Gastrocnemius medialis (tissue), 4 donors: ENCODE results near the gene CERCAM.

Experiments
- POLR2A ChIP-seq, 2 donors: fragments of 450-650 bp; IDR thresholded peaks; one replicate each; pipeline ENCODE4 v1.6.1; 2017; ENCODE audit warnings: antibody characterized with exemption in 2 of 2, mild to moderate bottlenecking in 2 of 2, moderate library complexity in 2 of 2
- TF ChIP-seq, protein P1 (sequence below), 5 experiments: fragments of 450-650 bp in 3 of 5; fragments of 200-600 bp in 2 of 5; sonication (generic) in 2 of 5; IDR thresholded peaks in 4 of 5; conservative IDR thresholded peaks in 1 of 5; 1 replicate in 4 of 5; 2 replicates in 1 of 5; pipeline ENCODE4 v1.5.1; 2016 to 2019; ENCODE audit warnings: antibody characterized with exemption in 5 of 5, mild to moderate bottlenecking in 3 of 5, moderate library complexity in 3 of 5

DNA sequence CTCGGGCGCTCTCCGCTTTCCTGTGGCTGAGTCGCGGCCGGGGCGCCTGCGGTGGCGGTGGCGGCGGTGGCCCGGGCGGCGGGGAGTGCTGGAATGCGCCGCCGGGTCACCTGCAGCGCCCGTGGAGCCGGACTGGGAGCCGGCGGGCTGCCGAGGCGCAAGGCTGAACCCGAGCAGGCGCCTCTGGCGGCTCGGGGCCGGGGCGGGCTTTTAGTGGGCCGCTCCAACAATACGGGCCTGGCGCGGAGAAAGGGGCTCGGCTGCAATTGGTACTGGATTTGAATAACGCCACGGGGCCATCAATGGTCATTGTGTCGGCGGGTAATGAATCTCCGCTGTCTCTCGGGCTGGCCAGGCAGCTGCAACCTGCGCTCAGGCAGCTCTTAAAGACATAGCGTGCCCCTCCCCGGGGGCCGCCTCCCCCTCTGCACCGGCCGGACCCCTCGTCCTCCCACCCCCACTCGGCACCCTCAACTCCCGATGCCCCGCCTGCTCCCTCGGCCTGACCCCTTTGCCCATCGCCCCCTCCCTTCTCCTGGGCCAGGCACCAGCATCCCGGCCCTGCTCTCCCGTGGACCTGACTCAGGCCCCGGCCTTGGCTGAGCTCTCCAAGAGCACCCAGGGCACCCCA is 27.4 kb upstream of the CERCAM start:
- TF ChIP-seq, protein P1, sequence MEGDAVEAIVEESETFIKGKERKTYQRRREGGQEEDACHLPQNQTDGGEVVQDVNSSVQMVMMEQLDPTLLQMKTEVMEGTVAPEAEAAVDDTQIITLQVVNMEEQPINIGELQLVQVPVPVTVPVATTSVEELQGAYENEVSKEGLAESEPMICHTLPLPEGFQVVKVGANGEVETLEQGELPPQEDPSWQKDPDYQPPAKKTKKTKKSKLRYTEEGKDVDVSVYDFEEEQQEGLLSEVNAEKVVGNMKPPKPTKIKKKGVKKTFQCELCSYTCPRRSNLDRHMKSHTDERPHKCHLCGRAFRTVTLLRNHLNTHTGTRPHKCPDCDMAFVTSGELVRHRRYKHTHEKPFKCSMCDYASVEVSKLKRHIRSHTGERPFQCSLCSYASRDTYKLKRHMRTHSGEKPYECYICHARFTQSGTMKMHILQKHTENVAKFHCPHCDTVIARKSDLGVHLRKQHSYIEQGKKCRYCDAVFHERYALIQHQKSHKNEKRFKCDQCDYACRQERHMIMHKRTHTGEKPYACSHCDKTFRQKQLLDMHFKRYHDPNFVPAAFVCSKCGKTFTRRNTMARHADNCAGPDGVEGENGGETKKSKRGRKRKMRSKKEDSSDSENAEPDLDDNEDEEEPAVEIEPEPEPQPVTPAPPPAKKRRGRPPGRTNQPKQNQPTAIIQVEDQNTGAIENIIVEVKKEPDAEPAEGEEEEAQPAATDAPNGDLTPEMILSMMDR (IDR thresholded peaks at IDR 0.05 in 4 of 5, conservative IDR thresholded peaks at IDR 0.05 in 1 of 5): no peak
- no peak for TF ChIP-seq POLR2A (IDR thresholded peaks at IDR 0.05)
